Measurements from ENCODE around the gene MKLN1.

The MKLN1 gene

GRCh38 chr7:131483586-131483985 lies 155.9 kb downstream of the MKLN1 start:
- Mint-ChIP-seq H3K4me1 (ENCODE audit: low read depth in 2 of 2) (no peaks in the 10 kb centered on the region), H3K36me3 (ENCODE audit: insufficient read depth) (peaks cover 13% of the 10 kb centered on the region), H3K4me3 (no peak overlapping the region), H3K27ac (no peak overlapping the region), H3K27me3 (no peaks in the 10 kb centered on the region), H3K9me3 (no peaks in the 10 kb centered on the region)
- DNase-seq (no peak), ATAC-seq (replicated peaks) (no peak)

- Mint-ChIP-seq H3K27ac (no peak overlapping the region), H3K4me1 (ENCODE audit: low read depth in 2 of 2) (peaks cover 0 to 5% of the 10 kb centered on the region in 2 donors), H3K4me3 (no peak overlapping the region), H3K9me3 (no peaks in the 10 kb centered on the region), H3K27me3 (no peaks in the 10 kb centered on the region), H3K36me3 (ENCODE audit: insufficient read depth) (peaks cover 13% of the 10 kb centered on the region)
- DNase-seq (no peak), ATAC-seq (replicated peaks) (no peak)
Observed at GRCh38 chr7:131486346-131486745, 158.7 kb downstream of the MKLN1 start.

- no peaks in the 10 kb centered on the region for H3K9me3 Mint-ChIP-seq
- no peaks in the 10 kb centered on the region for H3K27me3 Mint-ChIP-seq
- H3K27ac Mint-ChIP-seq = no peak overlapping the region
- DNase-seq (no peak), ATAC-seq (replicated peaks) (no peak)
- peaks cover 12% of the 10 kb centered on the region for H3K36me3 Mint-ChIP-seq (ENCODE audit: insufficient read depth)
- no peak overlapping the region for H3K4me3 Mint-ChIP-seq
- peaks cover 0 to 5% of the 10 kb centered on the region in 2 donors for H3K4me1 Mint-ChIP-seq (ENCODE audit: low read depth in 2 of 2)
Observed at GRCh38 chr7:131487217-131487616, 159.5 kb downstream of the MKLN1 start.

GRCh38 chr7:131488361-131488760 lies 160.7 kb downstream of the MKLN1 start:
- Mint-ChIP-seq H3K4me1 (ENCODE audit: low read depth in 2 of 2) (peaks cover 0 to 5% of the 10 kb centered on the region in 2 donors), H3K9me3 (no peaks in the 10 kb centered on the region), H3K27me3 (no peaks in the 10 kb centered on the region), H3K27ac (no peak overlapping the region), H3K4me3 (no peak overlapping the region), H3K36me3 (ENCODE audit: insufficient read depth) (peaks cover 13% of the 10 kb centered on the region)
- ATAC-seq (replicated peaks) (no peak), DNase-seq (no peak)

GRCh38 chr7:131489196-131489595 lies 161.5 kb downstream of the MKLN1 start:
- H3K27ac Mint-ChIP-seq = no peak overlapping the region
- no peaks in the 10 kb centered on the region for H3K27me3 Mint-ChIP-seq
- DNase-seq (no peak), ATAC-seq (replicated peaks) (no peak)
- H3K36me3 Mint-ChIP-seq (ENCODE audit: insufficient read depth) = peaks cover 13% of the 10 kb centered on the region
- peaks cover 0 to 5% of the 10 kb centered on the region in 2 donors for H3K4me1 Mint-ChIP-seq (ENCODE audit: low read depth in 2 of 2)
- no peaks in the 10 kb centered on the region for H3K9me3 Mint-ChIP-seq
- H3K4me3 Mint-ChIP-seq = no peak overlapping the region

- Mint-ChIP-seq H3K9me3 (no peaks in the 10 kb centered on the region), H3K27ac (no peak overlapping the region), H3K36me3 (ENCODE audit: insufficient read depth) (peaks cover 13% of the 10 kb centered on the region), H3K4me1 (ENCODE audit: low read depth in 2 of 2) (peaks cover 0 to 5% of the 10 kb centered on the region in 2 donors), H3K4me3 (no peak overlapping the region), H3K27me3 (no peaks in the 10 kb centered on the region)
- no peak for ATAC-seq (replicated peaks)
- DNase-seq = no peak
Observed at GRCh38 chr7:131489881-131490280, 162.2 kb downstream of the MKLN1 start.

- Mint-ChIP-seq H3K9me3 (no peaks in the 10 kb centered on the region), H3K27me3 (no peaks in the 10 kb centered on the region), H3K4me1 (ENCODE audit: low read depth in 2 of 2) (peaks cover 0 to 5% of the 10 kb centered on the region in 2 donors), H3K27ac (no peak overlapping the region), H3K4me3 (no peak overlapping the region), H3K36me3 (ENCODE audit: insufficient read depth) (peaks cover 5% of the 10 kb centered on the region)
- no peak for ATAC-seq (replicated peaks)
- DNase-seq = no peak
Observed at GRCh38 chr7:131493081-131493480, 165.4 kb downstream of the MKLN1 start.

- Mint-ChIP-seq H3K4me3 (no peak overlapping the region), H3K4me1 (ENCODE audit: low read depth in 2 of 2) (peaks cover 0 to 5% of the 10 kb centered on the region in 2 donors)
- no peak for DNase-seq
Observed at GRCh38 chr7:131493581-131493980, 165.9 kb downstream of the MKLN1 start.

GRCh38 chr7:131494182-131494581 lies 166.5 kb downstream of the MKLN1 start:
- Mint-ChIP-seq H3K9me3 (no peaks in the 10 kb centered on the region), H3K27me3 (no peaks in the 10 kb centered on the region), H3K4me1 (ENCODE audit: low read depth in 2 of 2) (peaks cover 0 to under 1% of the 10 kb centered on the region in 2 donors), H3K4me3 (no peak overlapping the region), H3K27ac (no peak overlapping the region), H3K36me3 (ENCODE audit: insufficient read depth) (peaks cover 4% of the 10 kb centered on the region)
- no peak for DNase-seq
- no peak for ATAC-seq (replicated peaks)

More at GRCh38 chr7:131493581-131493980, 165.9 kb downstream of the MKLN1 start:
- no peak for ATAC-seq (replicated peaks)
- Mint-ChIP-seq H3K27me3 (no peaks in the 10 kb centered on the region), H3K9me3 (no peaks in the 10 kb centered on the region), H3K27ac (no peak overlapping the region), H3K36me3 (ENCODE audit: insufficient read depth) (peaks cover 4% of the 10 kb centered on the region)

- H3K27ac Mint-ChIP-seq = no peak overlapping the region
- H3K27me3 Mint-ChIP-seq = no peaks in the 10 kb centered on the region
- peaks cover 1 to 6% of the 10 kb centered on the region in 2 donors for H3K4me1 Mint-ChIP-seq (ENCODE audit: low read depth in 2 of 2)
- H3K9me3 Mint-ChIP-seq = no peaks in the 10 kb centered on the region
- ATAC-seq (replicated peaks) = no peak
- DNase-seq = no peak
- H3K4me3 Mint-ChIP-seq = no peak overlapping the region
- peaks cover 7% of the 10 kb centered on the region for H3K36me3 Mint-ChIP-seq (ENCODE audit: insufficient read depth)
Observed at GRCh38 chr7:131495669-131496498, 168.2 kb downstream of the MKLN1 start.

- Mint-ChIP-seq H3K27me3 (no peaks in the 10 kb centered on the region), H3K9me3 (no peaks in the 10 kb centered on the region), H3K4me3 (no peak overlapping the region), H3K4me1 (ENCODE audit: low read depth in 2 of 2) (peaks cover 11 to 19% of the 10 kb centered on the region in 2 donors), H3K36me3 (ENCODE audit: insufficient read depth) (peaks cover 6% of the 10 kb centered on the region), H3K27ac (no peak overlapping the region)
- DNase-seq (no peak), ATAC-seq (replicated peaks) (no peak)
Observed at GRCh38 chr7:131497454-131497853, 169.8 kb downstream of the MKLN1 start.

GRCh38 chr7:131498237-131498885 lies 170.7 kb downstream of the MKLN1 start:
- Mint-ChIP-seq H3K36me3 (ENCODE audit: insufficient read depth) (peaks cover 4% of the 10 kb centered on the region), H3K4me1 (ENCODE audit: low read depth in 2 of 2) (peaks cover 16 to 23% of the 10 kb centered on the region in 2 donors), H3K27ac (no peak overlapping the region), H3K9me3 (no peaks in the 10 kb centered on the region), H3K27me3 (no peaks in the 10 kb centered on the region), H3K4me3 (no peak overlapping the region)
- no peak for ATAC-seq (replicated peaks)
- no peak for DNase-seq

- DNase-seq (no peak), ATAC-seq (replicated peaks) (no peak)
- Mint-ChIP-seq H3K27ac (no peak overlapping the region), H3K9me3 (no peaks in the 10 kb centered on the region), H3K4me3 (no peak overlapping the region), H3K36me3 (ENCODE audit: insufficient read depth) (peaks cover 4% of the 10 kb centered on the region), H3K4me1 (ENCODE audit: low read depth in 2 of 2) (peaks cover 16 to 23% of the 10 kb centered on the region in 2 donors), H3K27me3 (no peaks in the 10 kb centered on the region)
Observed at GRCh38 chr7:131499801-131500200, 172.1 kb downstream of the MKLN1 start.

GRCh38 chr7:131500357-131500756 lies 172.7 kb downstream of the MKLN1 start:
- no peak for DNase-seq
- Mint-ChIP-seq H3K4me1 (ENCODE audit: low read depth in 2 of 2) (peaks cover 16 to 23% of the 10 kb centered on the region in 2 donors), H3K27ac (peak overlapping the region; percentile 65 to 83), H3K27me3 (no peaks in the 10 kb centered on the region), H3K9me3 (no peaks in the 10 kb centered on the region), H3K36me3 (ENCODE audit: insufficient read depth) (peaks cover 4% of the 10 kb centered on the region), H3K4me3 (no peak overlapping the region)
- no peak for ATAC-seq (replicated peaks)

Data from effector memory CD8-positive, alpha-beta T cell (primary cell).